Adrenal gland (tissue), 5 donors: ENCODE measurements around the gene MRPL9.

ENCODE experiments used
- CTCF ChIP-seq, 6 experiments: fragments of 450-650 bp in 4 of 6; fragments of 200-600 bp in 2 of 6; sonication (generic) in 1 of 6; IDR thresholded peaks; 1 replicate in 5 of 6; 2 replicates in 1 of 6; pipeline versions ENCODE4 v1.5.1 to v1.8.0; 2016 to 2021; ENCODE audit warnings: antibody characterized with exemption in 6 of 6, mild to moderate bottlenecking in 2 of 6, moderate library complexity in 1 of 6
- POLR2A ChIP-seq, 2 donors: fragments of 450-650 bp; IDR thresholded peaks; one replicate each; pipeline ENCODE4 v1.6.1; 2017; ENCODE audit warnings: antibody characterized with exemption in 2 of 2, mild to moderate bottlenecking in 2 of 2, moderate library complexity in 1 of 2
- donor health status: DM: no; HTN: no; CAD: no.

DNA sequence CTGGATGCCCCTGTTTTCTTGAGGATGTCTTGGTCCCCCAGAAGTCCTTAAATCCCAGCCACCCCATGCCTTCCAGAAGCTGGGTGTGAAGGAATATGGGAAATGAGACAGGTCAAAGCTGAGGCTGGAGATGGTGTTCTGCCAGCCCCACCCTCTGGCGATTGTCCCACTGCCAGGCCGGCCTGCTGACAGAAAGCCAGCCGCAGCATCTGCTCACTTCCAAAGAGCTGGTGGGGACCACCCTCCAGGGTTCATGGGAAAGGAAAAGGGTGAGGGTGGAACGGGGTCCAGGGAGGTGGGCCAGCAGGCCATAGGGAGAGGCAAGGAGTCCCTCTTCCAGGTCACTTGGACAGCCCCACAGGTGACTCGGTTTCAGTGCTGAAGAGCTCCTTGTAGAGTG, 43.8 kb upstream of the MRPL9 start:
- TF ChIP-seq POLR2A (IDR thresholded peaks at IDR 0.05) (no peak), CTCF (IDR thresholded peaks at IDR 0.05) (no peak)
